Measurements from ENCODE around the gene TLL1. TPM values are rescaled to one million over a fixed set of nuclear protein-coding genes. Genes with fewer than 3 reads are reported as not detected.

Gene TLL1
- total and polyA plus RNA-seq, 8 donors, result 0.65 to 3.0 (median 1.6) TPM

DNA sequence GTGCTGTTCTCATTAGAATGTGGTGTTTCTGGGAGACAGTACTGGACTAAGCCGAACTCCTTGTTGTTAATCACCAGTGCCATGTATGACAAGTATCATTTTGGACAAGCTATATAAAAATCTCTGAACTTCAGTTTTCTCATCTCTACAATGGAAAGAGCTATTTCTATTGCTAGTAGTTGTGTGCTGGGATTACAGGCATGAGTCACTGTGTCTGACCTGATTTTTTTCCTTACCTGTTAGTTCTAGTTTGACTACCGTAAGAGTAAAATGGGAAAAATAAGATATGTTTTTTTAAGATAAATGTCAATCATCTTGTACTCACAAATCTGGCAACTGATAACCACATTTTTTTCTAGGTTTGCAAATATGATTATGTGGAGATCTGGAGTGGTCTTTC is 192.3 kb downstream of the TLL1 start:
- Histone ChIP-seq H3K4me1 (no peaks in the 10 kb centered on the region), H3K27me3 (no peaks in the 10 kb centered on the region), H3K36me3 (no peaks in the 10 kb centered on the region), H3K9me3 (no peaks in the 10 kb centered on the region), H3K4me3 (no peak overlapping the region), H3K27ac (no peak overlapping the region)
- DNase-seq (no peak), FAIRE-seq (no peak), ATAC-seq (no peak)
- WGBS, 2 donors, result 86 to 93% methylated on average over 2 of the region's 2 CpGs
- TF ChIP-seq, protein P1, sequence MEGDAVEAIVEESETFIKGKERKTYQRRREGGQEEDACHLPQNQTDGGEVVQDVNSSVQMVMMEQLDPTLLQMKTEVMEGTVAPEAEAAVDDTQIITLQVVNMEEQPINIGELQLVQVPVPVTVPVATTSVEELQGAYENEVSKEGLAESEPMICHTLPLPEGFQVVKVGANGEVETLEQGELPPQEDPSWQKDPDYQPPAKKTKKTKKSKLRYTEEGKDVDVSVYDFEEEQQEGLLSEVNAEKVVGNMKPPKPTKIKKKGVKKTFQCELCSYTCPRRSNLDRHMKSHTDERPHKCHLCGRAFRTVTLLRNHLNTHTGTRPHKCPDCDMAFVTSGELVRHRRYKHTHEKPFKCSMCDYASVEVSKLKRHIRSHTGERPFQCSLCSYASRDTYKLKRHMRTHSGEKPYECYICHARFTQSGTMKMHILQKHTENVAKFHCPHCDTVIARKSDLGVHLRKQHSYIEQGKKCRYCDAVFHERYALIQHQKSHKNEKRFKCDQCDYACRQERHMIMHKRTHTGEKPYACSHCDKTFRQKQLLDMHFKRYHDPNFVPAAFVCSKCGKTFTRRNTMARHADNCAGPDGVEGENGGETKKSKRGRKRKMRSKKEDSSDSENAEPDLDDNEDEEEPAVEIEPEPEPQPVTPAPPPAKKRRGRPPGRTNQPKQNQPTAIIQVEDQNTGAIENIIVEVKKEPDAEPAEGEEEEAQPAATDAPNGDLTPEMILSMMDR (IDR thresholded peaks at IDR 0.05), result no peak
- intact Hi-C loops (cut with DNase I), result no loop called here

DNA sequence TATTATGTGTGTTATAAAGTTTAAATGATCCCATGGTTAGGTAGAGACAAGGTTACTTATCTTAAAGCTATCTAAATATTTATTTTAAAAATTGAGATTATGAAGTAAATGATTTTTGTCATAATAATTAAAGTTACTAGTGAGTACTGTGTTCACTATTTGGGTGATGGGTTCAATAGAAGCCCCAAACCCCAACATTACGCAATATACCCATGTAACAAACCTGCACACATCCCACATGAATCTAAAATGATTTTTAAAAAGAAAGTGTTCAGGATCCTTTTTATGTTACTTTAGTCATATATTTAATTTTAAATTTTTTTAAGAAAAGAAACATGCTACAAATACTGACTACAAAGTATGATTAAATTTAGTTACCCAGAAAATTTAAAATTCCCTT is 193.9 kb downstream of the TLL1 start:
- Histone ChIP-seq H3K27ac (no peak overlapping the region), H3K4me1 (no peaks in the 10 kb centered on the region), H3K4me3 (no peak overlapping the region), H3K36me3 (no peaks in the 10 kb centered on the region), H3K27me3 (no peaks in the 10 kb centered on the region), H3K9me3 (no peaks in the 10 kb centered on the region)
- ATAC-seq, result no peak
- DNase-seq, result no peak
- TF ChIP-seq, protein P1 (IDR thresholded peaks at IDR 0.05), result no peak
- intact Hi-C loops (cut with DNase I), result no loop called here
- WGBS, 2 donors, result 97% methylated on average over 1 of the region's 1 CpG
- no peak for FAIRE-seq

DNA sequence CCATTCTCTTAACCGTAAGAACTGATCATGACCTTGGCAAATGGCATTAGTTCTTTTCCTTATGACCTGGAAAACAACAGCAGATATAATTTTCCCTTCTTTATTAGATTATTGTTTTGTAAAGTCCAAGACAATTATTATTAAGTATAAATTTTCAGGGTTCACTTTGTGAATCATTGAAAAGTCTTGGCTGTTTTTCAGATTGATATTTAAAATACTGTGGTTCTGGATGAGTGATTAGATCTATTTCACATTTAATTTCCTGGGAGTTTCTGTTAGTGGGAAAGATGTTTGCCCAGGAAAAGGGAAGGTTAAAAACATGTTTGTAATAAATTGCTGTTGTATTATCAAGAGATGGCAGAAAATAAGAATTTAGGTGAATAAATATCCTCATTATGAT is 194.9 kb downstream of the TLL1 start:
- H3K36me3 ChIP-seq, result no peaks in the 10 kb centered on the region
- TF ChIP-seq, protein P1 (IDR thresholded peaks at IDR 0.05), result no peak
- H3K4me3 ChIP-seq, result no peak overlapping the region
- WGBS, 2 donors, result 19 to 36% methylated on average over 1 of the region's 1 CpG
- no peaks in the 10 kb centered on the region for H3K9me3 ChIP-seq
- H3K4me1 ChIP-seq, result no peaks in the 10 kb centered on the region
- intact Hi-C loops (cut with DNase I), result no loop called here
- no peak for FAIRE-seq
- ATAC-seq, result no peak
- no peaks in the 10 kb centered on the region for H3K27me3 ChIP-seq
- no peak for DNase-seq
- no peak overlapping the region for H3K27ac ChIP-seq

DNA sequence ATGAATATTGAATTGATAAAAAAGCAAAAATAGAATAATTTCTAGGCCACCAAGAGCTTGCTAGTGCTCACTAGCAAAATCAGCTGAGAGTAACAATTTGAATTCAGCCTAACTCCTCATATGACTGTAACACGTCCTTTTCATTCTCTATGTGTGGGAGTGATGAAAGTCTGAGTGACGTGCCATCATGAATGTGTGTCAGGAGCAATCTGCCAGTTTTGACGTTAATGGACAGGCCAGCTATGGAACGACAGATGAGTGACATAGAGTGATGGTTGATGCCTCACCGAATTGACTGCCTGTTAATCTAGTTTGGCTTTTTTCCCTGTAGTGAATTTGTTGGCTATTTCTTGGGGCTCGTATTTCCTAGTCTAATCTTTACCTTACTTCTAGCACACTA is 200.7 kb downstream of the TLL1 start:
- WGBS, 2 donors, result 83 to 89% methylated on average over 6 of the region's 6 CpGs
- ATAC-seq (no peak), DNase-seq (no peak), FAIRE-seq (no peak)
- Histone ChIP-seq H3K4me1 (no peaks in the 10 kb centered on the region), H3K27me3 (no peaks in the 10 kb centered on the region), H3K36me3 (no peaks in the 10 kb centered on the region), H3K27ac (no peak overlapping the region), H3K9me3 (no peaks in the 10 kb centered on the region), H3K4me3 (no peak overlapping the region)
- intact Hi-C loops (cut with DNase I), result no loop called here
- TF ChIP-seq, protein P1 (IDR thresholded peaks at IDR 0.05), result no peak

DNA sequence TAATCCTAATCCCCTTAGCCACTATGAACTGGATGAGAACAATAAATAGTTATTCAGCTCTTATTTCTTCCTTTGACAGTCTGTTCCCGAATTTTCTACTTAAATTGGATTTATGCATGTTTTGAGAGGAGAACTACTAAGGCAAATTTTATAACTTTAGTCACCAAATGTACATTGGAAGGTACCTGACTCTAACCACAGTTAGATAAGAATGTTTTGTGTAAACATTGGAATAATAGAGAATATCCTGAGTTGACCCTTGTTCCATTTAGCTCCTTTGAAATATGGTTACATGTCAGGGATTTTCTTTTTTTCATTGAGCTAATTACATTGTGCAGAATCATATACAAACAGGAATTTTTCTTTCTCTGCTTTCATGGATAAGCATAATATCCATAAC is 202.6 kb downstream of the TLL1 start:
- Histone ChIP-seq H3K4me3 (no peak overlapping the region), H3K4me1 (no peaks in the 10 kb centered on the region), H3K36me3 (no peaks in the 10 kb centered on the region), H3K27ac (no peak overlapping the region), H3K9me3 (no peaks in the 10 kb centered on the region), H3K27me3 (no peaks in the 10 kb centered on the region)
- no peak for FAIRE-seq
- TF ChIP-seq, protein P1 (IDR thresholded peaks at IDR 0.05), result no peak
- intact Hi-C loops (cut with DNase I), result no loop called here
- no peak for ATAC-seq
- DNase-seq, result no peak
- WGBS, 2 donors, result 45 to 51% methylated on average over 1 of the region's 1 CpG
